Skeletal muscle satellite cell (primary cell): ENCODE data around the gene DCAF11.
A peak's percentile ranks its signal among the peaks of the same experiment; 100 is the strongest.

ENCODE experiments used
- H3K27me3 ChIP-seq: 2 replicates; pipeline ENCODE4 v1.7.0; 2013; ENCODE audit warnings: low read length; ENCODE audit not compliant: control insufficient read depth, insufficient read depth
- H3K36me3 ChIP-seq: 2 replicates; pipeline ENCODE4 v1.7.0; 2013; ENCODE audit warnings: mild to moderate bottlenecking, control low read depth, low read length; ENCODE audit not compliant: insufficient read depth
- H3K4me1 ChIP-seq: 2 replicates; pipeline ENCODE4 v1.7.0; 2013; ENCODE audit warnings: low read length; ENCODE audit not compliant: control insufficient read depth, insufficient read depth
- H3K4me2 ChIP-seq: 2 replicates; pipeline ENCODE4 v1.7.0; 2013; ENCODE audit warnings: mild to moderate bottlenecking, low read length
- H3K4me3 ChIP-seq: 2 replicates; pipeline ENCODE4 v1.7.0; 2013; ENCODE audit warnings: low read length
- H3K9ac ChIP-seq: 2 replicates; pipeline ENCODE4 v1.7.0; 2013; ENCODE audit warnings: mild to moderate bottlenecking, low read depth, low read length, moderate library complexity
- H3K9me3 ChIP-seq: replicated peaks from 2 replicates; pipeline ENCODE4 v1.7.0; 2013; ENCODE audit warnings: mild to moderate bottlenecking, control low read depth, low read length

The DCAF11 gene

GRCh38 chr14:24115422-24116127, 998 bp downstream of the DCAF11 start:
- Histone ChIP-seq H3K9me3 (no peaks in the 10 kb centered on the region), H3K4me3 (peak overlapping the region; percentile 76), H3K4me1 (peaks cover 11% of the 10 kb centered on the region), H3K9ac (peak overlapping the region; percentile 91), H3K27me3 (no peaks in the 10 kb centered on the region), H3K36me3 (peaks cover 17% of the 10 kb centered on the region), H3K4me2 (peak overlapping the region; percentile 90)

GRCh38 chr14:24116128-24116814, 1.7 kb downstream of the DCAF11 start:
- Histone ChIP-seq H3K9ac (no peak overlapping the region), H3K4me2 (peak overlapping the region; percentile 90), H3K9me3 (no peaks in the 10 kb centered on the region), H3K36me3 (peaks cover 24% of the 10 kb centered on the region), H3K4me3 (peak overlapping the region; percentile 76), H3K27me3 (no peaks in the 10 kb centered on the region), H3K4me1 (peaks cover 11% of the 10 kb centered on the region)

DNA sequence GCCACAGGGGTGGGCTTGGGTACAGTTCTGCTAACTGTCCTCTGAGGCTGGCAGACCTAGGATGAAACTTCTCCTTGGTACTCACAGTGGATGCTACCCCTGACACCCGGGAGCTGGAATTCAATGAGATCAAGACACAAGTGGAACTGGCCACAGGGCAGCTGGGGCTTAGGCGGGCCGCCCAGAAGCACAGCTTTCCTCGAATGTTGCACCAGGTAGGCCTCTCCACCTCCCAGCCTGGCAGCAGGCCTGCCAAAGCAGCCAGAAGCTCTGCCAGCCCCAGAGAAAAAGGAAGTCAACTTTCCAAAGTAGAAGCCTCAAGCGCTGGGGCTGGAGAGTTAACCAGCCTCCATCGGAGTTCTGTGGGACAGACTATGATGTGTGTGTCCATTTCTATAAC, 2.6 kb downstream of the DCAF11 start:
- H3K9ac ChIP-seq: no peak overlapping the region

DNA sequence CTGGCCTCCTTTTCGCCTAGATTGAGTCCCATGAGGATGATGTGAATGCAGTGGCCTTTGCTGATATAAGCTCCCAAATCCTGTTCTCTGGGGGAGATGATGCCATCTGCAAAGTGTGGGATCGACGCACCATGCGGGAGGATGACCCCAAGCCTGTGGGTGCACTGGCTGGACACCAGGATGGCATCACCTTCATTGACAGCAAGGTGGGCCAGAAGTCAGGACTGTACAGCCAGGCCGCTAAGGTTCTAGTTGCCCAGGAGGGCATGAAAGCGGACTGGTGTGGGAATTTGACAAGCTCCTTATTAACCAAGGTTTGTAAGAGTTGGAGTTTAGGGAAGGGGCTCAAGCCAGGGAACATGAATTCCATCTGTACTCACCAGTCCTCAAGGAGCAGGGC, 5.1 kb downstream of the DCAF11 start:
- Histone ChIP-seq H3K9ac (no peak overlapping the region), H3K27me3 (no peaks in the 10 kb centered on the region), H3K9me3 (no peaks in the 10 kb centered on the region), H3K36me3 (peaks cover 31% of the 10 kb centered on the region), H3K4me1 (peaks cover 6% of the 10 kb centered on the region), H3K4me3 (no peak overlapping the region), H3K4me2 (no peak overlapping the region)

More for the DNA sequence above, 2.6 kb downstream of the DCAF11 start:
- H3K4me2 ChIP-seq: no peak overlapping the region
- no peak overlapping the region for H3K4me3 ChIP-seq
- H3K27me3 ChIP-seq: no peaks in the 10 kb centered on the region
- peaks cover 31% of the 10 kb centered on the region for H3K36me3 ChIP-seq
- H3K4me1 ChIP-seq: peaks cover 11% of the 10 kb centered on the region
- no peaks in the 10 kb centered on the region for H3K9me3 ChIP-seq

DNA sequence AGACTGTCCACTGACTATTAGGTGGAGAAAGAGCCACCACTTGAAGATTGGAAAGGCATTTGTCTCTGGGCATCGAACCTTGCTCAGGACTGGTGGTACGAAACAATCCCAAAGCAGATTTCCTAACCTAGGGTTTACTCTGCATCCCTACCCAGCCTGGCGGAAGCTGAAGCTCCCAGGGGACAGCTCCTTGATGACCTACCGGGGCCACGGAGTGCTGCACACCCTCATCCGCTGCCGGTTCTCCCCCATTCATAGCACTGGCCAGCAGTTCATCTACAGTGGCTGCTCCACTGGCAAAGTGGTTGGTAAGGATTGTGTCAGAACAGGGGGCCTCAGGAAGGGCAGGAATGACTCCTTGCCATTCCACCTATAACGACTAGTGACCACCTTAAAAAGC, 6.6 kb downstream of the DCAF11 start:
- no peaks in the 10 kb centered on the region for H3K9me3 ChIP-seq
- no peaks in the 10 kb centered on the region for H3K4me1 ChIP-seq
- H3K27me3 ChIP-seq: no peaks in the 10 kb centered on the region
- peaks cover 31% of the 10 kb centered on the region for H3K36me3 ChIP-seq
- no peak overlapping the region for H3K4me3 ChIP-seq
- no peak overlapping the region for H3K9ac ChIP-seq
- no peak overlapping the region for H3K4me2 ChIP-seq

GRCh38 chr14:24122416-24122815, 7.8 kb downstream of the DCAF11 start:
- no peak overlapping the region for H3K4me2 ChIP-seq
- no peak overlapping the region for H3K9ac ChIP-seq
- no peaks in the 10 kb centered on the region for H3K9me3 ChIP-seq
- H3K4me3 ChIP-seq: no peak overlapping the region
- H3K4me1 ChIP-seq: no peaks in the 10 kb centered on the region
- H3K36me3 ChIP-seq: peaks cover 31% of the 10 kb centered on the region
- no peaks in the 10 kb centered on the region for H3K27me3 ChIP-seq

- Histone ChIP-seq H3K4me1 (no peaks in the 10 kb centered on the region), H3K9ac (no peak overlapping the region), H3K27me3 (no peaks in the 10 kb centered on the region), H3K36me3 (peaks cover 31% of the 10 kb centered on the region), H3K4me3 (no peak overlapping the region), H3K9me3 (no peaks in the 10 kb centered on the region), H3K4me2 (no peak overlapping the region)
Observed at GRCh38 chr14:24122898-24123297, 8.3 kb downstream of the DCAF11 start.

- Histone ChIP-seq H3K27me3 (no peaks in the 10 kb centered on the region), H3K36me3 (peaks cover 28% of the 10 kb centered on the region), H3K4me2 (no peak overlapping the region), H3K9me3 (no peaks in the 10 kb centered on the region), H3K4me3 (no peak overlapping the region), H3K4me1 (no peaks in the 10 kb centered on the region), H3K9ac (no peak overlapping the region)
Observed at GRCh38 chr14:24123424-24124417, 9.1 kb downstream of the DCAF11 start.

- Histone ChIP-seq H3K4me3 (no peak overlapping the region), H3K36me3 (no peaks in the 10 kb centered on the region), H3K9me3 (no peaks in the 10 kb centered on the region), H3K9ac (no peak overlapping the region), H3K4me1 (peaks cover 14% of the 10 kb centered on the region), H3K27me3 (no peaks in the 10 kb centered on the region), H3K4me2 (no peak overlapping the region)
Observed at GRCh38 chr14:24126939-24127338, 12.4 kb downstream of the DCAF11 start.

- Histone ChIP-seq H3K9ac (no peak overlapping the region), H3K4me1 (peaks cover 21% of the 10 kb centered on the region), H3K36me3 (no peaks in the 10 kb centered on the region), H3K27me3 (no peaks in the 10 kb centered on the region), H3K4me3 (no peak overlapping the region), H3K9me3 (no peaks in the 10 kb centered on the region), H3K4me2 (no peak overlapping the region)
Observed at GRCh38 chr14:24127673-24128072, 13.1 kb downstream of the DCAF11 start.

- H3K27me3 ChIP-seq: no peaks in the 10 kb centered on the region
- H3K4me2 ChIP-seq: no peak overlapping the region
- no peak overlapping the region for H3K9ac ChIP-seq
- no peak overlapping the region for H3K4me3 ChIP-seq
- no peaks in the 10 kb centered on the region for H3K9me3 ChIP-seq
- peaks cover 21% of the 10 kb centered on the region for H3K4me1 ChIP-seq
- no peaks in the 10 kb centered on the region for H3K36me3 ChIP-seq
Observed at GRCh38 chr14:24129410-24129998, 14.9 kb downstream of the DCAF11 start.
